ENCODE data around the gene ARL8B.
A peak's percentile ranks its signal among the peaks of the same experiment; 100 is the strongest.
"Not testable (repeated sequence)": the region's sequence is repeated elsewhere in the genome, so short reads cannot be mapped to it uniquely, and the experiment has no call there.

Gene ARL8B

DNA sequence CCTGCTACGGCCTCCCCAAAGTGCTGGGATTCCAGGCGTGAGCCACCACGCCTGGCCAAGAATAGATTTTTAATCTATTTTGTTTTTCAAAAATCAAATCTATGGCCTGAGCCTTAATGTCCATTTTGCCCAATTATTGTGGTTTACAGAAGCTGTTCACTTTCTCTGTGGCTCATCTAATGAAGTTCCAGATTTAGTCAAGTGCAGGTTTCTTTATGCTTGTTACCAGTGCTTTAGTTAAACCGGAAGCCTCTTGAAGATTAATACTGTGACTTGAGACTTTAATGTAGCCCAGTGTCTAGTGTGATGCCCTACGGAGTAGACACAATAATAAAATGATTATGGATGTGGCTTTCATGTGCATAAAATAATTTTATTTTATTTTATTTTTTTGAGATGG, 48.9 kb downstream of the ARL8B start:
- intact Hi-C loops (cut with micrococcal nuclease), result no loop called here
- H3K9me3 Mint-ChIP-seq, result no peaks in the 10 kb centered on the region
- H3K36me3 Mint-ChIP-seq (ENCODE audit: low read depth), result peaks cover 45% of the 10 kb centered on the region
- no peak overlapping the region for H3K27ac Mint-ChIP-seq
- no peak overlapping the region for H3K4me3 Mint-ChIP-seq
- H3K27me3 Mint-ChIP-seq, result no peaks in the 10 kb centered on the region
- H3K4me1 Mint-ChIP-seq (ENCODE audit: low read depth), result peaks cover 31% of the 10 kb centered on the region

DNA sequence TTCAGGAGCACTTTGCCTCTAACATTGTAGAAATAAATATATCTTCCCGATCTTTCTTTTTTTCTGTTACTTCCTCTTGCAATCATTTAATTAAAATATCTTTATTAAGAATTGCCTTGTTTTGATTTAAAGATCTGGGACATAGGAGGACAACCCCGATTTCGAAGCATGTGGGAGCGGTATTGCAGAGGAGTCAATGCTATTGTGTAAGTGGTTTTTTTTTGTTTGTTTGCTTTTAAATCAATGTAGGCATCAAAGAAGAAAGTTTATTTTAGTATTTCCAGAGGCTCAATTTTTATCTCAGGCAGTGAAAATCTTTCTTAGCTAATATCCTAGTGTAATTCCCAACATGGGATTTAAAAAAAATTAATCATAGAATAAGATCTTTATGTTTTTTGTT, 49.9 kb downstream of the ARL8B start:
- H3K27ac Mint-ChIP-seq, result no peak overlapping the region
- peaks cover 55% of the 10 kb centered on the region for H3K36me3 Mint-ChIP-seq (ENCODE audit: low read depth)
- H3K27me3 Mint-ChIP-seq, result no peaks in the 10 kb centered on the region
- no peak overlapping the region for H3K4me3 Mint-ChIP-seq
- H3K9me3 Mint-ChIP-seq, result no peaks in the 10 kb centered on the region
- intact Hi-C loops (cut with micrococcal nuclease), result no loop called here
- peaks cover 22% of the 10 kb centered on the region for H3K4me1 Mint-ChIP-seq (ENCODE audit: low read depth)

DNA sequence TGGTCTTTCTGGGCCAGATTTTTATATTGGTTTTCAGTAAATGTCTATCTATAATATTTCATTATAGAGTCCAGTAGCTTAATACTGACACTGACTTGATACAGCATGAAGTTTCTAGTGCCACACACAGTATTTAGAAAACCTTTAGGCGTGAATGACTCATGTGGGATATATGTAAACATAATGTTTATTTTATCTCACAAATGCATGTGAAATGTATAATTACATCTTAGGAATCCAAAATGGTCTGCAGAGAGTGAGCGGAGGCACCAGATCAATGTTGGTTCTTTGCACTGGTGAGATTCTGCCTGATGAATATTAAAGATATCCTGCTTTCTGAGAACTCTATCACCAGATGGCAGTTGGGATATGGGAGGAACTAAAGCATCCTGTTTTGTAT, 56.9 kb downstream of the ARL8B start:
- H3K4me3 Mint-ChIP-seq; intact Hi-C loops (cut with micrococcal nuclease); H3K9me3 Mint-ChIP-seq; H3K27ac Mint-ChIP-seq; H3K27me3 Mint-ChIP-seq: not testable (repeated sequence)
- Mint-ChIP-seq H3K36me3 (ENCODE audit: low read depth) (peaks cover 91% of the 10 kb centered on the region), H3K4me1 (ENCODE audit: low read depth) (peaks cover 11% of the 10 kb centered on the region)

DNA sequence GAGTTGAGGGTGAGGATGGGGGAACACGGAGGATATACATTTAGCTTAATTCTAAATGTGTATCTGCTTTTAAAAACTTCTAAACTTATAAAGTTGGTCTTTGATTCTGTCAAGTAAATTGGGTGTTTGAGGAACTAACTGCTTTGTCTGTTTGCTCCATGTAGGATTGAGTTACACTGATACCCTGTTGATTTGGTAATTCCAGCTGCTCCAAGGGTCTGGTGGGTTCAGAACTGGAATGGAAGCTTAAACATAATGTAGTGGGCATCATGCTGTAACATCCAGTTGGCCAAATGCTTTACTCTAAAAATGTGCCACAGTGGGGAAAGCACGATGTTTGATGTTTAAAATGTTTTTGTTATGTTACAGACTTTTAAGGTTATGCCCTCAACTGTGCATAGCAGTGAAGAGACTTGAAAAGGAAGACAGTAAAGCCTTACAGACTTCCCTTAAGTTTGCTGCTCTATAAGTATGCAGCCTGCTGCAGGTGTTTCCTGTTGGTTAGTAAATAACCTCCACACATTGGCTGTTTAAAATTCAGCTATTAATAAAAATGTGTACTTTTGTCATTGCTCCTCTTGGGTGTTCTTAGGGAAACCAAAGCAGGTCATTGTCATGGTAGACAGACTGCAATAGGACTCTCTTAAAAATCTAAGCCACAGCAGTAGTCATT, 59.5 kb downstream of the ARL8B start:
- H3K36me3 Mint-ChIP-seq (ENCODE audit: low read depth), result peaks cover 74% of the 10 kb centered on the region
- H3K4me3 Mint-ChIP-seq, result no peak overlapping the region
- no peaks in the 10 kb centered on the region for H3K9me3 Mint-ChIP-seq
- intact Hi-C loops (cut with micrococcal nuclease), result no loop called here
- H3K27me3 Mint-ChIP-seq, result no peaks in the 10 kb centered on the region
- H3K4me1 Mint-ChIP-seq (ENCODE audit: low read depth), result peaks cover 29% of the 10 kb centered on the region
- no peak overlapping the region for H3K27ac Mint-ChIP-seq

DNA sequence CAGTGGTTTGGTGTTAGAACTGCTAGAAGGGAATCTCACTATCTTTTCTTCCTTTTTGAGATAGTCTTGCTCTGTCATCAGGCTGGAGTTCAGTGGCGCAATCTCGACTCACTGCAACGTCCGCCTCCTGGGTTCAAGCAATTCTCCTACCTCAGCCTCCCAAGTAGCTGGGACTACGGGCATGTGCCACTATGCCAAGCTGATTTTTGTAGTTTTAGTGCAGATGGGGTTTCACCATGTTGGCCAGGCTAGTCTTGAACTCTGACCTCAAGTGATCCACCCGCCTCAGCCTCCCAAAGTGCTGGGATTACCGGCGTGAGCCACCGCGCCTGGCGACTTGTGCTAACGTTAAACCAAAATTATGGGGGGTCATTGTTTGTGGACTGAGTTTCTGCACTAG, 61.6 kb downstream of the ARL8B start:
- H3K9me3 Mint-ChIP-seq; H3K4me3 Mint-ChIP-seq; H3K27ac Mint-ChIP-seq; H3K27me3 Mint-ChIP-seq; intact Hi-C loops (cut with micrococcal nuclease): not testable (repeated sequence)
- peaks cover 64% of the 10 kb centered on the region for H3K36me3 Mint-ChIP-seq (ENCODE audit: low read depth)
- H3K4me1 Mint-ChIP-seq (ENCODE audit: low read depth), result peaks cover 29% of the 10 kb centered on the region

DNA sequence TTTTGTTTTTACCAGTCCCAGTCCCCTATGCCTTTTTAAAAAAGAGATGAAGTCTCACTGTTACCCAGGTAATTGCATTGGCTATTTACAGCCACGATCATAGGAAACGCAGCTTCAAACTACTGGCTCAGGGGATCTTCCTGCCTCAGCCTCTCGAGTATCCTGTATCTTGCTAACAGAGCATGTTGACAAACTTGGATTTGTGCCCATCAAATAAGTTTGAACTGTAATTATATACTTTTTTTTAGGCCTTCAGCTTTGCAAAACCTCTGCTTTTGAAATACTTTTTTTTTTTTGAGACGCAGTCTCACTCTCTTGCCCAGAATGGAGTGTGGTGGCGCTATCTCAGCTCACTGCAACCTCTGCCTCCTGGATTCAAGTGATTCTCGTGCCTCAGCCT, 62.4 kb downstream of the ARL8B start:
- Mint-ChIP-seq H3K27ac (peak overlapping the region; percentile 32), H3K9me3 (no peaks in the 10 kb centered on the region), H3K4me1 (ENCODE audit: low read depth) (peaks cover 34% of the 10 kb centered on the region), H3K4me3 (no peak overlapping the region), H3K36me3 (ENCODE audit: low read depth) (peaks cover 64% of the 10 kb centered on the region), H3K27me3 (no peaks in the 10 kb centered on the region)
- intact Hi-C loops (cut with micrococcal nuclease), result no loop called here

DNA sequence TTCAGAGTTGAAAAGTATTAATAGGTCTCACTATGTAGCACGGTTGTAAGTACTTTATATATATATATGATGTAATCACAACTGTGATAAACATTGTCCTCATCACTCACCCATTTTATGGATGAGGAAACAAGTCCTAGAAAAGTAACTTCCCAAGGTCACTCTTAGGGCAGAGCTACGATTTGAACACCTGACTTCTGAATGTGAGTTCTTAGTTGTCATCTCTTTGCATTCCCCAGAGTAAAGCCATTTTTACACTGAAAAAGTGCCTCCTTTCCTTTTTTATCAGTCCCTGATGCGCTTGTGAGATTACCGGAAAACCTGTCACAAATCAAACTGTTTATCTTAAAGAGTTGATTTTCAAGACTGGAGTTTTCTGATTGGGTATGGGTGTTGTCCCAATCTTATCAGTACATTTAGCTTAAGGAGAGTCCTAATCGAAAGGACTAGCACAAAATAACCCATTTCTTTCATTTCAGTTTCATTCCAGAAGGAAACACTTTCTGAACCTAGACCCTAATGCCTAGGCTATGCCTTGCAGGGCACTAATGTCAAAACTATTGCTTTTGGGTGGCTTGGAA, 63.1 kb downstream of the ARL8B start:
- peak overlapping the region; percentile 32 for H3K27ac Mint-ChIP-seq

DNA sequence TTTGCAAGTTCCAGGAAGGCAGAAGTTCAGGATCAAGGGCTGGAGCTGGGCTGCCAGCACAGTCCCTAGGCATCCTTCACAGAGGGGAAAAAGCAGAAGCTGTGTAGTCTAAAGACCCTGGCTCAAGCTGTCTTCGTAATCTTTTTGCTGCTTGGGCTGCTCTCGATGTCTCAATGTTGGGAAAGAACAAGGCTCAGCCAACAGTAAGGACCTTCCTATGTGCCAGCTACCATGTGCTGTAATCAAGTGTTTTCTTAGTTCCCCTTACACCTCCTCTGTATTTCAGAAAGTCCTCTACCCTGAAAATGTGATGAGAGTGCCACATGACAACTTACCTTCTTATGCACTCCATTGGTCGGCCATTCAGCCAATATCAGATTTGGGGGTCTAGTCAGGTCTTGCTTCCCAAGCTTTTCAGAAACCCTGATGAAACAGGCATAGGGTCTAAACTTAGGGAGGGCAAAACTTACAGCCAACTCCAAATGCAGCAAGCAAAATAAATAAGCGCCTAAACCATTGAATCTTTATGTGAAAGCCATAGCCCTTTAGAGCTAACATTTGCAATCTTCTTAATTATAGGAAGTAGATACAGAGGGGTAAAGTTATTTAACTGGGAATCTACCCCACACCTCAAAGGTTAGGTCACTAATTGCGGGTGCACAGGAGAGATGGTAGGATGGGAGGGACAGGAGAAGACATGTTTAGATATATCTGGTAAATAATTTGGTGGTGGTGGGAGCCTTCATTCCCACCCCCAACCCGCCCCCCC, 64.2 kb downstream of the ARL8B start:
- intact Hi-C loops (cut with micrococcal nuclease), result loop anchor here (1.0 to 5.0 kb wide), 4 partner anchors 47 to 693 kb away; partner anchors contain the start of genes ARL8B, BHLHE40 and ITPR1
- Mint-ChIP-seq H3K4me3 (peak overlapping the region; percentile 46), H3K27ac (peak overlapping the region; percentile 85), H3K4me1 (ENCODE audit: low read depth) (peaks cover 41% of the 10 kb centered on the region), H3K9me3 (no peaks in the 10 kb centered on the region), H3K36me3 (ENCODE audit: low read depth) (peaks cover 60% of the 10 kb centered on the region), H3K27me3 (no peaks in the 10 kb centered on the region)

More for the DNA sequence above, 63.1 kb downstream of the ARL8B start:
- no peak overlapping the region for H3K4me3 Mint-ChIP-seq
- H3K4me1 Mint-ChIP-seq (ENCODE audit: low read depth), result peaks cover 38% of the 10 kb centered on the region
- peaks cover 66% of the 10 kb centered on the region for H3K36me3 Mint-ChIP-seq (ENCODE audit: low read depth)
- intact Hi-C loops (cut with micrococcal nuclease), result loop anchor here (5.0 kb wide), 1 partner anchor 208 kb away; the partner anchor contains the start of gene BHLHE40
- no peaks in the 10 kb centered on the region for H3K9me3 Mint-ChIP-seq
- no peaks in the 10 kb centered on the region for H3K27me3 Mint-ChIP-seq

DNA sequence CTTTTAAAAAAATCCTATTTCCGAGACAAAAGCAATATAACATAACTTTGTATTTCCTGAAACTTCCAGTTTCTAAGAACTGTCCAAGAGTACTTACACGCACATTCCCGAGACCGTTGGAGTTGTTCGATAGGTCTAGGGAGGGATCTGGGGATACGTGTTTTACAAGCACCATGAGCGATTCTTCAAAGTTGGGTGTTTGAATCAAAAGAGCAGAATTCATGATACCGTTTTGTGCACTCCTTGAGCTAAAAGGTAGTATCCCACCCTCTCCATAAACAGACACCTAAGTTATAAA, 64.7 kb downstream of the ARL8B start:
- peaks cover 45% of the 10 kb centered on the region for H3K4me1 Mint-ChIP-seq (ENCODE audit: low read depth)
- H3K36me3 Mint-ChIP-seq (ENCODE audit: low read depth), result peaks cover 56% of the 10 kb centered on the region
- no peaks in the 10 kb centered on the region for H3K9me3 Mint-ChIP-seq
- peak overlapping the region; percentile 85 for H3K27ac Mint-ChIP-seq
- intact Hi-C loops (cut with micrococcal nuclease), result loop anchor here (1.0 to 5.0 kb wide), 4 partner anchors 48 to 694 kb away; partner anchors contain the start of genes ARL8B, BHLHE40 and ITPR1
- no peaks in the 10 kb centered on the region for H3K27me3 Mint-ChIP-seq
- H3K4me3 Mint-ChIP-seq, result peak overlapping the region; percentile 84

DNA sequence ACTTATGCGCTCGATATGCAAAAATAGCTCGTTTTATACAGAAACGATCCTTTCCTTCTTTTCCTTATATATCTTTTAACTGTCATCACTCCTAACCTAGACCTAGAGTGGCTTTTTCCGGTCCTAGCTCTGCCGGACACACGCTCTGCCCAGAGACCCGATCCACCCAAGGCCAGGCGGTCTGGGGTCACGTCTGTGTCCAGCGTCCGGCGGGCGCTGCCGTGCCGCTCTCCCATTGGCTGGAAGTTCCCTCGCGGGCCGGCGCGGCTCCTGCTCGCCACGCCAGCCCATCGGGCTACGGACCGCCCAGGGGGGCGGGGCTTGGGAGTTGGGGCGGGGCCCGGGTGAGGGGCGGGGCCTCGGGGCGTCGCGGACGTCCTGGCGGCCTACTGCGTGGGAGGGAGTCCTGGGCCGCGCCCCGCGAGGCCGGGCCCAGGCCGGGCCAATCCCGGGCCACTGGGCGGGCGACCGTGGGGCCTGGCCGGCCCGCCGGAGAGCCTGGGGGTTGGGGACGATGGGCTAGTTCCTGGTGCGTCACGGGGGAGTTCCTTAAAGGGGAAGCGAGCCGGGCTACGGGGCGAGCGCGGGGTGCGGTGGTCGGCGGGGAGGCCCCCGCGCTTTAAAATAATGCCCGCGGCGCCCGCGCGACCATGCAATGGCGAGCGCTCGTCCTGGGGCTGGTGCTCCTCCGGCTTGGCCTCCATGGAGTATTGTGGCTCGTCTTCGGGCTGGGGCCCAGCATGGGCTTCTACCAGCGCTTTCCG, 65.2 kb downstream of the ARL8B start, which contains the start of gene EDEM1:
EDEM1 (plus strand) TSS at position 552 of the 764 bp plus-strand sequence; CDS start at position 651, 99 bp downstream.
- intact Hi-C loops (cut with micrococcal nuclease), result loop anchor here (2.0 to 5.0 kb wide), 3 partner anchors 65 to 695 kb away; partner anchors contain the start of genes ARL8B, BHLHE40 and ITPR1
- Mint-ChIP-seq H3K4me3 (peak within 1 kb of the TSS; percentile 98), H3K36me3 (ENCODE audit: low read depth) (peaks cover 56% of the 10 kb centered on the region), H3K27me3 (no peaks in the 10 kb centered on the region), H3K27ac (peak within 1 kb of the TSS; percentile 85), H3K4me1 (ENCODE audit: low read depth) (peaks cover 50% of the 10 kb centered on the region), H3K9me3 (no peaks in the 10 kb centered on the region)

DNA sequence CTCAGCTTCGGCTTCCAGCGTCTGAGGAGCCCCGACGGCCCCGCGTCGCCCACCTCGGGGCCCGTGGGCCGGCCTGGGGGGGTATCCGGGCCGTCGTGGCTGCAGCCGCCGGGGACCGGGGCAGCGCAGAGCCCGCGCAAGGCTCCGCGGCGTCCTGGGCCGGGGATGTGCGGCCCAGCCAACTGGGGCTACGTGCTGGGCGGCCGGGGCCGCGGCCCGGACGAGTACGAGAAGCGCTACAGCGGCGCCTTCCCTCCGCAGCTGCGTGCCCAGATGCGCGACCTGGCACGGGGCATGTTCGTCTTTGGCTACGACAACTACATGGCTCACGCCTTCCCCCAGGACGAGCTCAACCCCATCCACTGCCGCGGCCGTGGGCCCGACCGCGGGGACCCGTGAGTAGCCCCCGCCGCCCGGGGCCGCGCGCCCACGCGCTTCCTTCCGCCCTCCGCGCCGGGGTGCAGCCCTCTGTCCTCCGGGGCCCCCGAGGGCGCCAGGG, 65.9 kb downstream of the ARL8B start:
- Mint-ChIP-seq H3K9me3 (no peaks in the 10 kb centered on the region), H3K4me3 (peak overlapping the region; percentile 98), H3K36me3 (ENCODE audit: low read depth) (peaks cover 56% of the 10 kb centered on the region), H3K27me3 (no peaks in the 10 kb centered on the region), H3K4me1 (ENCODE audit: low read depth) (peaks cover 56% of the 10 kb centered on the region), H3K27ac (peak overlapping the region; percentile 85)
- intact Hi-C loops (cut with micrococcal nuclease), result loop anchor here (1.0 to 5.0 kb wide), 4 partner anchors 11 to 695 kb away; partner anchors contain the start of genes ARL8B, BHLHE40 and ITPR1

DNA sequence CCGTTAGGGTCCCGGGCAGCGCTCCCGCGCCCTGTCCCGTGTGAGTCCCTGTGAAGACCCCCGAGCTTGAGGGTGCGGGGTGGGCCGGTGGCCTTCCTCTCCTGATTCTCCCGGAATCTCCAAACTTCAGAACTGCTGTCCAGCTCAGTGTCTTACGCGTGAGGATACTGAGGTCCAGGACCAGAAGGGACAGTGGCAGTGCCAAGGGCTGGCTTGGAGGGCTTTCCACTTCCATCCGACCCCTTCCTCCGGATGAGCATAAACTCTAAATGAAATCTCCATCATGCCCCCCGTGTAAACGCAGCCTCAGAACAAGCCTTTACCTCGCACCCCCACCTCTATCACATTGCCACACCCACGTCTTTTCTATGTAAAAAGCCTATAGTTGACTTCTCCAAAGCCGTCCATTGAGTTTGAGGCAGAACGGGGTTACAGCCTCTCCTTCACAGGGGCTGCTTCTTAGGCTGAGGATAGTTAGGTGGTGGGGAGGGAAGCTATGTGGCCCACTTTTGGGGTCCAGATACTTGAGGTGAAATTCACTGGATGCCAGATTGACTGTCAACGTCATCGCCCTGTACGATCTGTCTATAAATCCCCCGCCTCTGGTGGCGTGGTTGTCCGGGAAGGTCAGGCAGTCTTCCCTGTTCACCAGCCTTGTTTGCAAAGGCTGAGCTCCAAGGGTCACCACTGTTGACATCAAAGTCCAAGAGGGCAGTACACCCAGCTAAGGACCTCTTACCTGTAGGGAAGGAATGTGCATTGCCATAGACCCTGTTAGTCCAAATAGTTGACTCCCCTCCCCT, 66.5 kb downstream of the ARL8B start:
- Mint-ChIP-seq H3K4me3 (peak overlapping the region; percentile 98), H3K27ac (peak overlapping the region; percentile 85), H3K4me1 (ENCODE audit: low read depth) (peaks cover 59% of the 10 kb centered on the region), H3K9me3 (no peaks in the 10 kb centered on the region), H3K36me3 (ENCODE audit: low read depth) (peaks cover 59% of the 10 kb centered on the region), H3K27me3 (no peaks in the 10 kb centered on the region)
- intact Hi-C loops (cut with micrococcal nuclease), result loop anchor here (1.0 to 5.0 kb wide), 2 partner anchors 11 to 211 kb away; partner anchors contain the start of gene BHLHE40

All from dendritic cell treated with granulocyte-macrophage colony-stimulating factor and Interleukin-4, amounts not matched to agents 40 ng/mL and 50 ng/mL, for 4 days (primary cell).